ENCODE data around the gene CDC37L1.
A peak's percentile ranks its signal among the peaks of the same experiment; 100 is the strongest.
"Not testable (repeated sequence)": the region's sequence is repeated elsewhere in the genome, so short reads cannot be mapped to it uniquely, and the experiment has no call there.

Gene CDC37L1

GRCh38 chr9:4741365-4742089 is 62.2 kb downstream of the CDC37L1 start:
- H3K27ac Mint-ChIP-seq = peak overlapping the region; percentile 87
- no peaks in the 10 kb centered on the region for H3K27me3 Mint-ChIP-seq (ENCODE audit: low read depth)
- no peaks in the 10 kb centered on the region for H3K9me3 Mint-ChIP-seq
- H3K36me3 Mint-ChIP-seq (ENCODE audit: low read depth) = peaks cover 8% of the 10 kb centered on the region
- peaks cover 29% of the 10 kb centered on the region for H3K4me1 Mint-ChIP-seq (ENCODE audit: low read depth)
- peak overlapping the region; percentile 85 for H3K4me3 Mint-ChIP-seq

DNA sequence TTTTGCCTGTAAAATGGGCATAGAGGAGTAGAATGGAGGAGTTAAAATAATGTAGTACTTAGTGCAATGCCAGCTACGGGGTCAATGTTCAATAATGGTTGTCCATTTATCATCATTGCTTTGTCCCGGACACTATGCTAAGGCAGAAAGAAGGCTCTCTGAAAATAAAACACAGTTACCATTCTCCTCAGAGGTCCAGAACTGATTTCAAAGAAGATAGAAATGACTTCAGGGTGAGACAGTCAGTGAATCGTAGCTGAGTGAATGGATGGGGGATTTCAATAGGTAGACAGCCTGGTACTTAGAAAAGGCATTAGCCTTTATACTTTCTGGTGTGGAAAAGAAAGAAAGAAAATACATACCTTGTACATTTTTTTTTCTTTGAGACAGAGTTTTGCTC is 62.9 kb downstream of the CDC37L1 start:
- H3K4me3 Mint-ChIP-seq = peak overlapping the region; percentile 85
- H3K4me1 Mint-ChIP-seq (ENCODE audit: low read depth) = peaks cover 24% of the 10 kb centered on the region
- H3K36me3 Mint-ChIP-seq (ENCODE audit: low read depth) = peaks cover 6% of the 10 kb centered on the region
- peak overlapping the region; percentile 87 for H3K27ac Mint-ChIP-seq
- H3K9me3 Mint-ChIP-seq = no peaks in the 10 kb centered on the region
- H3K27me3 Mint-ChIP-seq (ENCODE audit: low read depth) = no peaks in the 10 kb centered on the region

DNA sequence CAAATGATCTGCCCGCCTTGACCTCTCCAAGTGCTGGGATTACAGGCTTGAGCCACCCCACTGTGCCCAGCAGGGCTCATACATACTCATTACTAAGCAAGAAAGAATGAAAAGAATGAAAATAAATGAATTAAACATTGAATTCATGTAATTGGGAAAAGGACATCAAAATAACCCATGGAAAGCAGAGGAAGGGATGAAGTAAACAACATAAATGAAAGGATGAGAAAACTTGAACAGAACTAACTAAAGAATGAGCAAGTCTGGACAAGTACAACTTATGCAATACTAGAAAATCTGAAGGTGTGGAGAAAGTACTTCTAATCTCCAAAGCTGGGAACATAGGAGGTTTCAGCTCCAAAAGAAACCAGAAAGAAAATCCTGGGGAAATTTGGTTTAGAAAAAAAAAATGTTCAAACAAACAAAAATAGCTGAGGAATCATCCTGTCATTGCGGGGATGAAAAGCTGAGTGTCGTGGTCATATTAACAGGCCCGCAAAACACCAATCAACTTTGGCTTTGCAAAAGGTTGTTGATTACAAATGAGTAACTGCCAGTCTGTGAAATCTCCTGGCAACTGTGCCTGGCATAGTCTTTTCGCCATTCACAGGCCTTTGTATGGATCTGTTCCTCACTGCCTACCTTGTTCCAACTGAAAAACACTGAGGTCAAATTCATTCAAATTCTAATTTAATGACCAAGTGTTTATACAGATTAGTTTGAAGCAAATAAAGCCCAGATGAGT is 63.9 kb downstream of the CDC37L1 start:
- H3K9me3 Mint-ChIP-seq = no peaks in the 10 kb centered on the region
- no peaks in the 10 kb centered on the region for H3K27me3 Mint-ChIP-seq (ENCODE audit: low read depth)
- no peak overlapping the region for H3K27ac Mint-ChIP-seq
- peaks cover 18% of the 10 kb centered on the region for H3K4me1 Mint-ChIP-seq (ENCODE audit: low read depth)
- no peak overlapping the region for H3K4me3 Mint-ChIP-seq
- H3K36me3 Mint-ChIP-seq (ENCODE audit: low read depth) = peaks cover 3% of the 10 kb centered on the region

DNA sequence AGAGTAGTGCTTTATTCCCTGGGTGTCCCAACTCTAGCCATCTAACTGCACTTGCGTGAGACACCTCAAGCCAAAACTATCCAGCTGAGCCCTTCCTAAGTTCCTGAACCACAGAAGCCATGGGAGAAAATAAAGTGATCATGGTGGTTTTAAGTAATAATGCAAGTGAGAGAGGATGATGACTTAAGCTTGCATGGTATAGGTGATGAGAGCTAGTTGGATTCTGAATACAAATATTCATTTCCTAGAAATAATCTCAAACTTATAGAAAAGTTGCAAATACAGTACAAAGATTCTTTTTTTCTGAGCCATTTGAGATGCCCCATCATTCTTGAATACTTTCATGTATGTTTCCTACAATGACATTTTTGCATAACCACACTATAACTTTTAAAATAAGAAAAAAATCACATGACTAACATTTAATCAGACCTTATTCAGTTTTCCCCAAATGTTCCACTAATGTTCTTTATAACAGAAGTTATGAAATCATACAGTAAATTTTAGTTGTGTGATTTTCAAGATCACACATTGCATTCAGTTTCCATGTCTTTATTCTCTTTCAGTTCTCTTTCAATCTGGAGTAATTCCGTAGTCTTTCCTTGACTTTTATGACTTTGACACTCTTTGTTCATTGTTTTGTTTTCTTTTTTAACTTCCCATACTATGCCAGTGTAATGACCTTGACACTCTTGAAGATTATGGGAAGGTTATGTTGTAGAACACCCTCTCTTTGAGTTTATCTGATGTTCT is 67.1 kb downstream of the CDC37L1 start:
- no peak overlapping the region for H3K27ac Mint-ChIP-seq
- H3K36me3 Mint-ChIP-seq (ENCODE audit: low read depth) = no peaks in the 10 kb centered on the region
- peaks cover 11% of the 10 kb centered on the region for H3K4me1 Mint-ChIP-seq (ENCODE audit: low read depth)
- H3K9me3 Mint-ChIP-seq = no peaks in the 10 kb centered on the region
- no peaks in the 10 kb centered on the region for H3K27me3 Mint-ChIP-seq (ENCODE audit: low read depth)
- no peak overlapping the region for H3K4me3 Mint-ChIP-seq

DNA sequence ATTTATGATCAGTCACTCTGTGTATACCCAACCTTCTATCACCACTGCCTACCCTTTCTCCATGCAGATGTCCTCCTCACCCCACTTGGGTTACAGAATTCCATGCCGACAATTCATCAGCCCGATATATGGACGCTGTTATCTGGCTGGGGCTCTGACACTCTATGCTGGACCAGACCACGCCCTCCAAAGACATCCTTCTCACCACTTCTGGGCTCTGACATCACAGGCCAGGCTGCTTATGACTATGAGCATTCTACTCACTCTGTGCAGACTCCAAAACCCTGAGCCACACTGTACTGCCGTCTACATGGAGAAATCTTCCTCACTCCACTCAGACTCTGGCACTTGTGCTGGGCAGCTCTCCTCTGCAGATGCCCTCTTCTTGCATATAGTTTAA is 69.2 kb downstream of the CDC37L1 start:
- H3K27ac Mint-ChIP-seq = no peak overlapping the region
- no peaks in the 10 kb centered on the region for H3K36me3 Mint-ChIP-seq (ENCODE audit: low read depth)
- H3K4me3 Mint-ChIP-seq = no peak overlapping the region
- no peaks in the 10 kb centered on the region for H3K9me3 Mint-ChIP-seq
- peaks cover 2% of the 10 kb centered on the region for H3K4me1 Mint-ChIP-seq (ENCODE audit: low read depth)
- no peaks in the 10 kb centered on the region for H3K27me3 Mint-ChIP-seq (ENCODE audit: low read depth)

DNA sequence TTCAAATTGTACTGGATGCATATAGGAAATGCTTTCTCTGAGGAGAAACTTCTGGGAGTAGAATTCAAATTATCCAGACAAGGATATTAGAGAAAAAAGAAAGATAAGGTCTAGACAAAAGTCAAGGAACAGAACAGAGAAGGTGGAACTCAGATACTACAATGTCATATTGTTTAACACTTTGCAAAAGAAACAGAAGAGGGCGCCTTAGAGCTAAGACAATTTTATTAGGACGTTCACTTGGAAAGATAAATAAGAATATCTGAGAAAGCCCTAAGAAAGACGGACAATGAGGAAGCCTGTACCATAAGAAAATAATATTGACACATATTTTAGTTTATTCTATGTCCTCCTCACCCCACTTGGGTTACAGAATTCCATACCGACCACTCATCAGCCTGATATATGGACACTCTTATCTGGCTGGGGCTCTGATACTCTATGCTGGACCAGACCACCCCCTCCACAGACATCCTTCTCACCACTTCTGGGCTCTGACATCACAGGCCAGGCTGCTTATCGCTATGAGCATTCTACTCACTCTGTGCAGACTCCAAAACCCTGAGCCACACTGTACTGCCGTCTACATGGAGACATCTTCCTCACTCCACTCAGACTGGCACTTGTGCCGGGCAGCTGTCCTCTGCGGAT is 70.8 kb downstream of the CDC37L1 start:
- H3K27ac Mint-ChIP-seq = no peak overlapping the region
- H3K4me1 Mint-ChIP-seq (ENCODE audit: low read depth) = peaks cover 3% of the 10 kb centered on the region
- H3K27me3 Mint-ChIP-seq (ENCODE audit: low read depth) = no peaks in the 10 kb centered on the region
- H3K36me3 Mint-ChIP-seq (ENCODE audit: low read depth) = no peaks in the 10 kb centered on the region
- no peak overlapping the region for H3K4me3 Mint-ChIP-seq
- H3K9me3 Mint-ChIP-seq = no peaks in the 10 kb centered on the region

DNA sequence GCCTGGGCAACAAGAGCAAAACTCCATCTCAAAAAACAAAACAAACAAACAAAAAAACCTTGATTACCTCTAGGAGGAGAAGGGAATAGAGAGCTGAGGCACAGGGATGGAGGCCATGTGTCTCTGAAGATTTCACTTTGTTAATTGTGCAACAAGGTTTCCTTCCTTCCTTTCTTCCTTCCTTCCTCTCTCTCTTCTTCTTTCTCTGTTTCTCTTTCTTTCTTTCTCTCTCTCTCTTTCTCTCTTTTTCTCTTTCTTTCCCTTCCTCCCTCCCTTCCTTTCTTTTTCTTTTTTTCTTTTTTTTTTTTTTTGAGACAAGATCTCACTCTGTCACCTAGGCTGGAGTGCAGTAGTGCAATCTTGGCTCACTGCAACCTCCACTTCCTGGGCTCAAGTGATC is 75.2 kb downstream of the CDC37L1 start:
- H3K36me3 Mint-ChIP-seq (ENCODE audit: low read depth); H3K4me1 Mint-ChIP-seq (ENCODE audit: low read depth); H3K9me3 Mint-ChIP-seq; H3K4me3 Mint-ChIP-seq; H3K27ac Mint-ChIP-seq; H3K27me3 Mint-ChIP-seq (ENCODE audit: low read depth): not testable (repeated sequence)

GRCh38 chr9:4755026-4755609 is 75.7 kb downstream of the CDC37L1 start:
- Mint-ChIP-seq H3K27ac (no peak overlapping the region), H3K9me3 (no peaks in the 10 kb centered on the region), H3K36me3 (ENCODE audit: low read depth) (no peaks in the 10 kb centered on the region), H3K4me1 (ENCODE audit: low read depth) (peaks cover 3% of the 10 kb centered on the region), H3K27me3 (ENCODE audit: low read depth) (peaks cover 8% of the 10 kb centered on the region), H3K4me3 (no peak overlapping the region)

DNA sequence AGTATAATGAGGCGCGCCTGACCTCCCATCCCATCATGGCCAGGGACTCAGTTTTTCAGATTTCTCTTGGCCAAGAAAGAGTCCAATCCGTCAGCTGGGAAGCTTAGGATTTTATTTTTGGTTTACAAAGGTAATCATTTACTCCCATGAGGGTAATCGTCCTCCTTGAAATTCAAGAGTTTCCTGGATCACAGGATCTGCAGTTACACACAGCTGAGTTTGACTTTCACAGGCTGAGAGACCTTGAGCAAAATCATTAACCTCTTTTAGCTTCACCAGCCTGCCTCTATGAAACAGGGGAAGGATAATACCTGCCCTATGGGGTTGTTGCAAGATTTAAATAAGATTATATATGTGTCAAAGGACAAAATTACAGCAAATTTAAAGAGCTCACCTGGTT is 77.1 kb downstream of the CDC37L1 start:
- no peaks in the 10 kb centered on the region for H3K9me3 Mint-ChIP-seq

More for the DNA sequence above, 77.1 kb downstream of the CDC37L1 start:
- Mint-ChIP-seq H3K4me3 (no peak overlapping the region), H3K4me1 (ENCODE audit: low read depth) (peaks cover 3% of the 10 kb centered on the region), H3K36me3 (ENCODE audit: low read depth) (no peaks in the 10 kb centered on the region), H3K27me3 (ENCODE audit: low read depth) (peaks cover 8% of the 10 kb centered on the region), H3K27ac (no peak overlapping the region)

Measured in T-helper 1 cell treated with Interleukin-12 subunit alpha and Interleukin-12 subunit beta and Interleukin-4 antibody, amounts not matched to agents 30 μg/mL and 1 μg/mL, for 36 hours (primary cell).